ENCODE results near the gene PELI1.

PELI1 gene

GRCh38 chr2:64112016-64112415, 32.2 kb downstream of the PELI1 start:
- no peaks in the 10 kb centered on the region for H3K9me3 Mint-ChIP-seq
- TF ChIP-seq CTCF (IDR thresholded peaks at IDR 0.05; ENCODE audit: unreplicated experiment in 3 of 3): no peak
- peaks cover 9% of the 10 kb centered on the region for H3K36me3 Mint-ChIP-seq (ENCODE audit: low read depth)
- peaks cover 5% of the 10 kb centered on the region for H3K4me1 Mint-ChIP-seq
- no peaks in the 10 kb centered on the region for H3K27me3 Mint-ChIP-seq (ENCODE audit: low read depth)
- H3K4me3 Mint-ChIP-seq: no peak overlapping the region
- peak overlapping the region in 1 of 3 experiments; percentile 27 for H3K27ac Mint-ChIP-seq

- H3K9me3 Mint-ChIP-seq: no peaks in the 10 kb centered on the region
- TF ChIP-seq CTCF (IDR thresholded peaks at IDR 0.05; ENCODE audit: unreplicated experiment in 3 of 3): no peak
- no peak overlapping the region for H3K4me3 Mint-ChIP-seq
- H3K36me3 Mint-ChIP-seq (ENCODE audit: low read depth): peaks cover 9% of the 10 kb centered on the region
- peaks cover 5% of the 10 kb centered on the region for H3K4me1 Mint-ChIP-seq
- H3K27me3 Mint-ChIP-seq (ENCODE audit: low read depth): no peaks in the 10 kb centered on the region
- peak overlapping the region in 1 of 3 experiments; percentile 44 for H3K27ac Mint-ChIP-seq
Observed at GRCh38 chr2:64111426-64111825, 32.8 kb downstream of the PELI1 start.

- Mint-ChIP-seq H3K27me3 (ENCODE audit: low read depth) (no peaks in the 10 kb centered on the region), H3K27ac (peak overlapping the region; percentile 59 to 71 (median 69)), H3K4me3 (no peak overlapping the region), H3K9me3 (no peaks in the 10 kb centered on the region), H3K36me3 (ENCODE audit: low read depth) (peaks cover 25% of the 10 kb centered on the region), H3K4me1 (peaks cover 22% of the 10 kb centered on the region)
- TF ChIP-seq CTCF (IDR thresholded peaks at IDR 0.05; ENCODE audit: unreplicated experiment in 3 of 3): no peak
Observed at GRCh38 chr2:64108666-64109241, 35.5 kb downstream of the PELI1 start.

- peak overlapping the region; percentile 45 to 95 (median 94) for H3K27ac Mint-ChIP-seq
Observed at GRCh38 chr2:64106481-64106880, 37.7 kb downstream of the PELI1 start.

GRCh38 chr2:64105670-64106461, 38.4 kb downstream of the PELI1 start:
- Mint-ChIP-seq H3K4me3 (no peak overlapping the region), H3K9me3 (no peaks in the 10 kb centered on the region), H3K27me3 (ENCODE audit: low read depth) (no peaks in the 10 kb centered on the region), H3K27ac (peak overlapping the region; percentile 91 to 95 (median 94)), H3K36me3 (ENCODE audit: low read depth) (peaks cover 35% of the 10 kb centered on the region), H3K4me1 (peaks cover 27% of the 10 kb centered on the region)
- TF ChIP-seq CTCF (IDR thresholded peaks at IDR 0.05; ENCODE audit: unreplicated experiment in 3 of 3): no peak

More at GRCh38 chr2:64106481-64106880, 37.7 kb downstream of the PELI1 start:
- Mint-ChIP-seq H3K4me3 (no peak overlapping the region), H3K27me3 (ENCODE audit: low read depth) (no peaks in the 10 kb centered on the region), H3K9me3 (no peaks in the 10 kb centered on the region), H3K36me3 (ENCODE audit: low read depth) (peaks cover 32% of the 10 kb centered on the region), H3K4me1 (peaks cover 21% of the 10 kb centered on the region)
- TF ChIP-seq CTCF (IDR thresholded peaks at IDR 0.05; ENCODE audit: unreplicated experiment in 3 of 3): no peak
